Peyer's patch (tissue), 4 donors: Measurements from ENCODE around the gene COQ10B.

Source experiments
- POLR2A ChIP-seq, 2 donors: fragments of 450-650 bp; IDR thresholded peaks; one replicate each; pipeline ENCODE4 v1.5.1; 2017; ENCODE audit warnings: antibody characterized with exemption in 2 of 2, mild to moderate bottlenecking in 2 of 2, moderate library complexity in 2 of 2
- TF ChIP-seq, protein P1 (sequence below), 6 experiments: fragments of 450-650 bp in 4 of 6; fragments of 200-600 bp in 2 of 6; sonication (generic) in 1 of 6; IDR thresholded peaks; one replicate each; pipeline ENCODE4 v1.5.1; 2017 to 2019; ENCODE audit warnings: antibody characterized with exemption in 6 of 6, mild to moderate bottlenecking in 3 of 6, moderate library complexity in 1 of 6

DNA sequence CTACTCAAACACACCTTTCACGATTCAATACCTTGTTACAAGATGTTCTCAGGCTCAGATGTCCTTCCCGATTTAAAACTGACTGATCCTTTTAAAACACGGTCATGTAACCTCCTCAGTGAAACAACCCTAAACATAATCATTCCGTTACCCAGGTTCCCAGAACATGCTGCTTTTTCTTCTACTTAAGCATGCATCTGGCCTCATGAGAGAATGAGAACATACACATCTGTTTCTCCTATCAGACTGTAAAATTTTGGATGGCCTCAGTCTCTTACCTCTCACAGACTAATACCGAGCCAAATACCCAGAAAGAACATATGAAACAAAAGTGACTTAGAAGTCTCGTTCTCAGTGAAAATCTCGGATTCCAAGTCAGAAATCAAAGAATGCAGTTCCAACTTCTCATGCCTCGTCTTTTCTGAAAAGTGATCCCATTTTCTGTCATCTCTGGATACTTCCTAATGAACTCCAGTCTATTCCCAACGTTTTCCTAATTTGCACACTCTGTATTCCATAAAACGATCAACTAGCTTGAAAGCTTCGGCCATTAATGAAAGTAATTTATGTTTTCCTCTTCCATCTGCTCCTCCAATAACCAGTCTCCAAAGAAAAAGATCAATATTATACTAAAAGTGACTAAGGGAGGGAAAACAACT lies 19.4 kb upstream of the COQ10B start:
- TF ChIP-seq, protein P1, sequence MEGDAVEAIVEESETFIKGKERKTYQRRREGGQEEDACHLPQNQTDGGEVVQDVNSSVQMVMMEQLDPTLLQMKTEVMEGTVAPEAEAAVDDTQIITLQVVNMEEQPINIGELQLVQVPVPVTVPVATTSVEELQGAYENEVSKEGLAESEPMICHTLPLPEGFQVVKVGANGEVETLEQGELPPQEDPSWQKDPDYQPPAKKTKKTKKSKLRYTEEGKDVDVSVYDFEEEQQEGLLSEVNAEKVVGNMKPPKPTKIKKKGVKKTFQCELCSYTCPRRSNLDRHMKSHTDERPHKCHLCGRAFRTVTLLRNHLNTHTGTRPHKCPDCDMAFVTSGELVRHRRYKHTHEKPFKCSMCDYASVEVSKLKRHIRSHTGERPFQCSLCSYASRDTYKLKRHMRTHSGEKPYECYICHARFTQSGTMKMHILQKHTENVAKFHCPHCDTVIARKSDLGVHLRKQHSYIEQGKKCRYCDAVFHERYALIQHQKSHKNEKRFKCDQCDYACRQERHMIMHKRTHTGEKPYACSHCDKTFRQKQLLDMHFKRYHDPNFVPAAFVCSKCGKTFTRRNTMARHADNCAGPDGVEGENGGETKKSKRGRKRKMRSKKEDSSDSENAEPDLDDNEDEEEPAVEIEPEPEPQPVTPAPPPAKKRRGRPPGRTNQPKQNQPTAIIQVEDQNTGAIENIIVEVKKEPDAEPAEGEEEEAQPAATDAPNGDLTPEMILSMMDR (IDR thresholded peaks at IDR 0.05): no peak
- no peak for TF ChIP-seq POLR2A (IDR thresholded peaks at IDR 0.05)
